ENCODE measurements around the gene BMS1.
"Not testable (repeated sequence)": the region's sequence is repeated elsewhere in the genome, so short reads cannot be mapped to it uniquely, and the experiment has no call there.

GRCh38 chr10:42816334-42816733 lies 33.7 kb downstream of the BMS1 start:
- not testable (repeated sequence) for TF ChIP-seq CTCF (conservative IDR thresholded peaks at IDR 0.05); ZFX (IDR thresholded peaks at IDR 0.05)

All from C4-2B (cell line).